ENCODE data around the gene KCNK16. TPM values are rescaled to one million over a fixed set of nuclear protein-coding genes. Genes with fewer than 3 reads are reported as not detected.
A peak's percentile ranks its signal among the peaks of the same experiment; 100 is the strongest.

The KCNK16 gene
- total RNA-seq, 2 experiments from 2014 or later, result not detected

- Mint-ChIP-seq H3K36me3 (ENCODE audit: low read depth) (no peaks in the 10 kb centered on the region), H3K9me3 (no peaks in the 10 kb centered on the region), H3K27me3 (peaks cover 9% of the 10 kb centered on the region), H3K4me1 (ENCODE audit: low read depth) (no peaks in the 10 kb centered on the region), H3K4me3 (no peak overlapping the region), H3K27ac (no peak overlapping the region)
- CTCF ChIA-PET, result interaction anchor here (1.5 kb wide), 1 partner anchor 17 kb away, joined by 4 read pairs; no protein-coding TSS in a partner anchor
- TF ChIP-seq CTCF (IDR thresholded peaks at IDR 0.05), result no peak
- intact Hi-C loops (cut with micrococcal nuclease), result no loop called here
- DNase-seq, result no peak
- ATAC-seq, result no peak
- POLR2A ChIA-PET, result interaction anchor here (0.6 kb wide), 1 partner anchor 42 kb away, joined by 3 read pairs; no protein-coding TSS in a partner anchor
These were observed 2.0 kb downstream of the KCNK16 start for GRCh38 chr6:39320363-39320984.

DNA sequence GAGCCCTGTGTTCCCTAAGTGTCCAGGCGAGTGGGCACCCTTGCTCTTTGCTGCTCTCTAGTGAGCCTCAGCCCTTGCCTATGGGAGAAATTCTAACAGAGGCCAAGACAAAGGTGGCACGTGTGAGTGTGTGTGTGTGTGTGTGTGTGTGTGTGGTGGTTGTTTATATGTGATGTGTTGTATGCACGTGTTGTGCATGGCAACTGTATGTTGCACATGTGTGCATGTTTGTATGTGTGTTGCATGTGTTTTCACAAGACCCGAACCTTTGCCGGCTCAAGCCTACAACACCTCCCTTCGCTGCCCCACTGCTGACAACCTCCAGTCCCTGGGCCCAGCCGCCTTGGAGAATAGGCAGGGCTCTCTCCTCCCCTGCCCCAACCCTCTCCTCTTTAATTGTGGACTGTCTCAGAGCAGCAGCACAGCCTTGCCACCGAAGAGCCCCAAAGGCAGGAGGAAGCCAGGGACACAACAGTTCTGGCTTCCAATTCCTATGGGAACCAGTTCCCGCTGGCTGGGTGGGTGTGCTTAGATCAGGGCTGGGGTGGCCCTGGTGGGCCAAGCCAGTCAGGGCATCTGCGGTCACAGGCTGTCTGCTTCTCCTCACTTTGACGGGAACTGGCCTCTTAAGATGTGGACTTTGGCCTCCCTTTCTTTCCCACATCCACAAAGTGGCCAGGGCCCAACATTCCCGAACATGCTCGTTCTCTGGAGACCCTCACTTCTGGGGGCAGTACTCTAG, 2.7 kb downstream of the KCNK16 start:
- no peak for ATAC-seq
- Mint-ChIP-seq H3K9me3 (no peaks in the 10 kb centered on the region), H3K4me1 (ENCODE audit: low read depth) (no peaks in the 10 kb centered on the region), H3K4me3 (no peak overlapping the region), H3K27ac (no peak overlapping the region), H3K36me3 (ENCODE audit: low read depth) (no peaks in the 10 kb centered on the region), H3K27me3 (peaks cover 14% of the 10 kb centered on the region)
- DNase-seq, result no peak
- CTCF ChIA-PET, result interaction anchor here (1.4 kb wide), 1 partner anchor 9 kb away, joined by 4 read pairs; no protein-coding TSS in a partner anchor
- no peak for TF ChIP-seq CTCF (IDR thresholded peaks at IDR 0.05)
- POLR2A ChIA-PET, result no interaction called here
- intact Hi-C loops (cut with micrococcal nuclease), result no loop called here

DNA sequence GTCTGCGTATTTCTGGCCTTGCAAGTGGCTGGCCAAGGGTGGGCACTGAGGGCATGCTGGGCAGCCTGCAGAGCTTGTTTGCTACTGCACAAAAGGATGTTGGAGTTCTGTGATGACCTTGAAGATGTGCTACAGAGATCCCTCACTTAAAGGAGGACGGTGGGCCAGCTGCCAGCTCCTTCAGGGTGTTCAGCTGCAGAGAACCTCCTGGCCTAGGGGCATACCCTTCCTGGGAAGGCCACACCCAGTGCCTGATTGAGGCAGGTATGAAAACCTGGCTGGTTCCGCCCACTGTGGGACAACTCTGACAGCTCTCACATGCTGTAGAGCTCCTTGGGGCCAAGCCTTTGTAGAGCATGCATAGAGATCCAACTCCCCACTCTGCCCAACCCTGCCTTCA, 5.2 kb downstream of the KCNK16 start:
- no peaks in the 10 kb centered on the region for H3K36me3 Mint-ChIP-seq (ENCODE audit: low read depth)
- no peak overlapping the region for H3K27ac Mint-ChIP-seq
- H3K27me3 Mint-ChIP-seq, result peaks cover 28% of the 10 kb centered on the region
- no peak for ATAC-seq
- ChIA-PET POLR2A (no interaction called here), CTCF (interaction anchor here (1.6 kb wide), 1 partner anchor 445 kb away, joined by 3 read pairs; no protein-coding TSS in a partner anchor)
- no peak overlapping the region for H3K4me3 Mint-ChIP-seq
- TF ChIP-seq CTCF (IDR thresholded peaks at IDR 0.05), result no peak
- H3K4me1 Mint-ChIP-seq (ENCODE audit: low read depth), result peaks cover 2% of the 10 kb centered on the region
- no peaks in the 10 kb centered on the region for H3K9me3 Mint-ChIP-seq
- intact Hi-C loops (cut with micrococcal nuclease), result no loop called here
- no peak for DNase-seq

DNA sequence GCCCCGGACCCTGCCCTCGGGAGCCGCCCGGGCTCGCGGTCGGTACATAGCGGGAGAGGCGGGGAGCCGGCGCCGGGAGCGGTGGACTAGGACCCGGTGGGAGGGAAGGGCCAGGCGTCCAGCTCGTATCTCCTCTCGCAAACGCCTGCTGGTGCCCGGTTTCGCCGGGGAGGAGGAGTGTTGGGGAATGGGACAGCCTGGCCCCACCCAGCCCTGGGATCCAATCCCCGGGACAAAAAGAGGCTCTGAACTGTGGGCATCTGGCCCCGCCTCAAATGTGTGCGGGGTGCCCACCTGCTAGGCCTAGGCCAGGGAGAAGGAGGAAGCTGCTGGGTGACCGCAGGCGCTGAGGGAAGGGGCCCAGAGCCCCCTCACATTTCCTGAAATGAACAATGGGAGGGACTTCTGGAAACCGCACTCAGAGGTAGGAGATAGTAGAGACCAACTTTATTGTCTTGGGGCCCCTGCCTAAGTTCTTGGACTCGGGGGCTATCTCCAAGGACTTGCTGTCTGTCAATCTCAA, 8.2 kb downstream of the KCNK16 start, which contains the start of gene KCNK17:
Gene KCNK17, minus strand, starts transcription at position 147 of the 523 bp plus-strand sequence. Its CDS starts 99 bp downstream, at position 48.
- peaks cover 2% of the 10 kb centered on the region for H3K4me1 Mint-ChIP-seq (ENCODE audit: low read depth)
- no peak within 1 kb of the TSS for H3K4me3 Mint-ChIP-seq
- ChIA-PET POLR2A (no interaction called here), CTCF (interaction anchor here (1.0 to 2.1 kb wide), 2 partner anchors 148 to 311 kb away, joined by 3 to 5 read pairs; no protein-coding TSS in a partner anchor)
- peak; percentile 11 for DNase-seq
- intact Hi-C loops (cut with micrococcal nuclease), result no loop called here
- no peak for TF ChIP-seq CTCF (IDR thresholded peaks at IDR 0.05)
- H3K9me3 Mint-ChIP-seq, result no peaks in the 10 kb centered on the region
- peaks cover 39% of the 10 kb centered on the region for H3K27me3 Mint-ChIP-seq
- H3K36me3 Mint-ChIP-seq (ENCODE audit: low read depth), result no peaks in the 10 kb centered on the region
- no peak for ATAC-seq
- H3K27ac Mint-ChIP-seq, result no peak within 1 kb of the TSS
